ENCODE results near the gene DUS2. TPM values are rescaled to one million over a fixed set of nuclear protein-coding genes. Genes with fewer than 3 reads are reported as not detected.

DUS2 gene
- total and polyA plus RNA-seq, 8 donors, result 13.9 to 22.4 (median 16.6) TPM

DNA sequence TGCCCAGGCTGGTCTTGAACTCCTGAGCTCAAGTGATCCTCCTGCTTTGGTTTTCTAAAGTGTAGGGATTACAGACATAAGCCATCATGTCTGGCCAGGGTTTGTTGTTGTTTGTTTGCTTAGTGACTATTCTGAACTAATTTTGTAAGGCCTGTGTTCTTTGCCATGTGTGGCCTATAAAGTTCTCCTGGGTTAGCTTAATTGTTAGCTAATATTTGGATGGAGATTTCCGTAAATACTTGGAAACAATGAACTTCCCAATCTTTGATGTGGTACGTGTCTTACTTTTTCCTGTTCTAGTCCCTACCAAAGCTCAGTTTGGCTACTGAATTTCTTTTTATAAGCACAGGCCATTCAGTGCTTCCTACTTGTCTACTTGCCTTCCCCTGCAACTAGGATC, 24.9 kb downstream of the DUS2 start:
- TF ChIP-seq, protein P1, sequence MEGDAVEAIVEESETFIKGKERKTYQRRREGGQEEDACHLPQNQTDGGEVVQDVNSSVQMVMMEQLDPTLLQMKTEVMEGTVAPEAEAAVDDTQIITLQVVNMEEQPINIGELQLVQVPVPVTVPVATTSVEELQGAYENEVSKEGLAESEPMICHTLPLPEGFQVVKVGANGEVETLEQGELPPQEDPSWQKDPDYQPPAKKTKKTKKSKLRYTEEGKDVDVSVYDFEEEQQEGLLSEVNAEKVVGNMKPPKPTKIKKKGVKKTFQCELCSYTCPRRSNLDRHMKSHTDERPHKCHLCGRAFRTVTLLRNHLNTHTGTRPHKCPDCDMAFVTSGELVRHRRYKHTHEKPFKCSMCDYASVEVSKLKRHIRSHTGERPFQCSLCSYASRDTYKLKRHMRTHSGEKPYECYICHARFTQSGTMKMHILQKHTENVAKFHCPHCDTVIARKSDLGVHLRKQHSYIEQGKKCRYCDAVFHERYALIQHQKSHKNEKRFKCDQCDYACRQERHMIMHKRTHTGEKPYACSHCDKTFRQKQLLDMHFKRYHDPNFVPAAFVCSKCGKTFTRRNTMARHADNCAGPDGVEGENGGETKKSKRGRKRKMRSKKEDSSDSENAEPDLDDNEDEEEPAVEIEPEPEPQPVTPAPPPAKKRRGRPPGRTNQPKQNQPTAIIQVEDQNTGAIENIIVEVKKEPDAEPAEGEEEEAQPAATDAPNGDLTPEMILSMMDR (IDR thresholded peaks at IDR 0.05), result no peak
- intact Hi-C loops (cut with DNase I), result loop anchor here in 1 of 2 donors (10.0 kb wide), 1 partner anchor 63 kb away; the partner anchor contains the start of gene DPEP3
- Histone ChIP-seq H3K36me3 (peaks cover 0 to 56% of the 10 kb centered on the region in 2 donors), H3K27ac (peak overlapping the region in 1 of 2 donors; percentile 25), H3K27me3 (no peaks in the 10 kb centered on the region), H3K4me3 (no peak overlapping the region), H3K9me3 (no peaks in the 10 kb centered on the region), H3K4me1 (no peaks in the 10 kb centered on the region)
- ATAC-seq (no peak), DNase-seq (no peak)

DNA sequence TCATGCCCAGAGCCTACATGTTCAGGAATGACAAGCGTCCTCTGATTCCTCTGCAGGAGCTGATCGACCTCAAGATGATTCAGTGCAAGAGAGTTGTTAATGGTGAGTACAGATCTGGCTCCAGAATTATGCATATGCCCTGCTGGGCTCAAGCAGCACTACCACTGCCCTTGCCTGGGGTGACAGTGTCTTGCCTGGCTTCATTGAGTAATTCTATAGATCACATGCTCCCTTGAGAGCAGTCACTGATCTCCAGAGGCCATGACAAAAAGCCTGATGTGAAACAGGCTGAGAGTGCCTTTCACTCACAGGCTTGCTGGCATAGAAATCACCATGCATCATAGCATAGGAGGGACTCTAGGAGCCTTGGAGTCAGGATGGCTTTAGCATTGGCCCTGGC, 26.4 kb downstream of the DUS2 start:
- Histone ChIP-seq H3K36me3 (peaks cover 0 to 68% of the 10 kb centered on the region in 2 donors), H3K9me3 (no peaks in the 10 kb centered on the region), H3K27ac (no peak overlapping the region), H3K27me3 (no peaks in the 10 kb centered on the region), H3K4me1 (no peaks in the 10 kb centered on the region), H3K4me3 (no peak overlapping the region)
- intact Hi-C loops (cut with DNase I), result loop anchor here in 1 of 2 donors (10.0 kb wide), 1 partner anchor 65 kb away; the partner anchor contains the start of gene DPEP3
- TF ChIP-seq, protein P1 (IDR thresholded peaks at IDR 0.05), result no peak
- peak; percentile 36 for ATAC-seq
- DNase-seq, result no peak

DNA sequence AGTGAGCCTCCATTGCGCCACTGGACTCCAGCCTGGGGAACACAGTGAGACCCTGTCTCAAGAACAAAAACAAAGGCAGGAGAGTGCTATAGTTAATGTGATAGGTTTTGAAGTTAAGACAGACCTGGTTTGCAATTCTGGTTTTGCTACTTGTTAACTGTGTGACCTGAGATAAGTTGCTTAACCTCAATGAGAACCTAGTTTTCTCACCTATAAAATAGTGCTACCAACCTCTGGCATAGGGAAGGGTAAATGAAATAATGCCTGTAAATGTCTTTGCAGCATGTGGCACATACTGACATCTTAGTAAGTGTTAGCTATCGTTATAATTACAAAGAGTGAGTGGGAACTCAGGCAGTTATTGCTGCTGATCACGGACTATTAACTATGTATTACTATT, 32.3 kb downstream of the DUS2 start:
- ATAC-seq (no peak), DNase-seq (no peak)
- intact Hi-C loops (cut with DNase I), result no loop called here
- peaks cover 0 to 74% of the 10 kb centered on the region in 2 donors for H3K36me3 ChIP-seq
- no peak overlapping the region for H3K27ac ChIP-seq
- TF ChIP-seq, protein P1 (IDR thresholded peaks at IDR 0.05), result no peak
- no peaks in the 10 kb centered on the region for H3K9me3 ChIP-seq
- no peaks in the 10 kb centered on the region for H3K27me3 ChIP-seq
- no peak overlapping the region for H3K4me3 ChIP-seq
- H3K4me1 ChIP-seq, result peaks cover 0 to 7% of the 10 kb centered on the region in 2 donors

DNA sequence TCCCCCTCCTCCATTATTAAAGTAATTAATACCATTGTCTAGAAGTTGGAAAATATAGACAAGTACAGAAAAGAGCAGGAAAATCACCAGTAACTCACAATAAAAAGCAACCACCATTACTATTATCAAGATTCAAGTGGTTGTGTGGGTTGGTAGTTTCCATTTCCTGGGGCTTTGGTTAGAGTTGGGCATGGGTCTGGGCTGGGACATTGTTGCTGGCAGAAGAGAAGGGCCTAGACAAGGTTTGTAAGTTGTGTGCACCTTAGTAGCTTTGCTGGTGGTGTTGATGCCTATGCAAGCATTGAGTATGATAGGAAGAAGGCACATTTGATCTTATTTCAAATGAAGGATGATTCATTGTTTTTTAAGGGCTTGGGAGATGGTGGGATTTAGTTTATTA, 36.7 kb downstream of the DUS2 start:
- intact Hi-C loops (cut with DNase I), result no loop called here

DNA sequence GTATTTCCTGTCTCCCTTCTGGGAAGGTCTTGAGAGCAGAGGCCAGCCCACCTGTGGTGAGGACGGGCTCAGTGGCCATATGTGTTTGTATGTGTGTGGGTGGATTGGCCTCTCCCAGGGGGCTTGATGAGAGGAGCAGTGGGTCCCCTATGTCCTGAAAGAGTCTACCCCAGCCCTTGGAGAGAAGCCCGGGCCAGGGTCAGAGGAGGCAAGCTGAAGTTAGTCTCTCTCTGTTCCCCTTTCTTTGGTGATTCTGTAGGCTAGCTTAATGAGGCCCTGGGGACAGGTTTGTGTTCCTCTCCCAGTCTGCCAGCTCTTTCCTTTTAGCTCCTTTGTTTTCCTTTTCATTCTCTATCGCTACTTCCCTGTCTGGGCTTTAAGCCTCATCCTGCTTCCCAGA, 38.3 kb downstream of the DUS2 start:
- no peaks in the 10 kb centered on the region for H3K9me3 ChIP-seq
- intact Hi-C loops (cut with DNase I), result no loop called here
- peaks cover 9 to 59% of the 10 kb centered on the region in 2 donors for H3K4me1 ChIP-seq
- no peak for ATAC-seq
- H3K4me3 ChIP-seq, result no peak overlapping the region
- DNase-seq, result no peak
- TF ChIP-seq, protein P1 (IDR thresholded peaks at IDR 0.05), result no peak
- no peaks in the 10 kb centered on the region for H3K27me3 ChIP-seq
- H3K27ac ChIP-seq, result peak overlapping the region in 1 of 2 donors; percentile 46
- peaks cover 0 to 36% of the 10 kb centered on the region in 2 donors for H3K36me3 ChIP-seq

More for the DNA sequence above, 36.7 kb downstream of the DUS2 start:
- no peak for DNase-seq
- Histone ChIP-seq H3K36me3 (peaks cover 0 to 49% of the 10 kb centered on the region in 2 donors), H3K4me3 (no peak overlapping the region), H3K27me3 (no peaks in the 10 kb centered on the region), H3K27ac (no peak overlapping the region), H3K9me3 (no peaks in the 10 kb centered on the region), H3K4me1 (peaks cover 7 to 44% of the 10 kb centered on the region in 2 donors)
- TF ChIP-seq, protein P1 (IDR thresholded peaks at IDR 0.05), result no peak
- ATAC-seq, result no peak
